Measurements from ENCODE around the gene BPIFB4. TPM values are rescaled to one million over a fixed set of nuclear protein-coding genes. Genes with fewer than 3 reads are reported as not detected.

BPIFB4 gene
- total and polyA plus RNA-seq, 2 of the 4 experiments (the other 2 are of a cell fraction) = not detected

DNA sequence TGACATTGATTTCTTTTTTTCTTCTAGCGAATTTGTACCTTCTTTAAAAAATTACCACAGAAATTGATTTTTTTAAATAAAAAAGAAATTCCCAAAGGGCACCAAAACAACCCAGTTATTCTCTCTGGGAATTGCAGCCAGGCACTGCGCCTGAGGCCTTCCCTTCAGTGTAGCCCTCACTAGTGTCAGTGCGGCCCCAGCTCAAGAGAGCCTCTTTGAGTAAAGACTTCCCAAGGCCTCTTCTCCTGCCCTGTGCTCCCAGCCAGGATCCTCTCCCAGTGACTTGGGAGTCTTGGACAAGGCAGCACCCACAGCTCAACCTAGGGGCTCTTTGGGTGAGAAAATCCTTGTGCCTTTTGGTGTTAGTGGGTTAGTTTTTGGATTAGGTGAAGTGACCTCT is 41.5 kb downstream of the BPIFB4 start:
- Histone ChIP-seq H2BK15ac (ENCODE audit: low read depth, low read length) (no peak overlapping the region), H3K23ac (ENCODE audit: low read depth, low read length) (no peak overlapping the region), H4K5ac (ENCODE audit: low read depth, low read length) (no peak overlapping the region), H3K18ac (ENCODE audit: low read depth, low read length) (no peak overlapping the region), H2BK5ac (ENCODE audit: low read depth, low read length, poor library complexity, severe bottlenecking) (no peak overlapping the region), H3K9ac (ENCODE audit: low read depth, low read length) (no peak overlapping the region), H2AK5ac (ENCODE audit: low read depth, low read length) (no peak overlapping the region), H3K4ac (ENCODE audit: low read depth, low read length) (no peak overlapping the region), H3K9me3 (ENCODE audit: control insufficient read depth, insufficient read depth, low read length) (no peaks in the 10 kb centered on the region), H3K56ac (ENCODE audit: extremely low read depth, insufficient read depth, low read length) (no peak overlapping the region), H2AFZ (replicated peaks; ENCODE audit: low read length, poor library complexity) (no peak overlapping the region), H3K27me3 (ENCODE audit: control insufficient read depth, insufficient read depth, low read length) (peaks cover 4% of the 10 kb centered on the region; the same call in 1 of the 2 replicates), H3K4me3 (ENCODE audit: insufficient read depth, low read depth, low read length) (no peak overlapping the region), H2AK9ac (replicated peaks; ENCODE audit: low read depth, low read length, poor library complexity) (no peak overlapping the region), H2BK20ac (ENCODE audit: low read depth, low read length) (no peak overlapping the region), H4K91ac (ENCODE audit: insufficient read depth, low read depth, low read length) (no peak overlapping the region), H4K8ac (ENCODE audit: low read depth in 2 of 2, low read length in 2 of 2) (no peak overlapping the region), H4K20me1 (ENCODE audit: insufficient read depth, low read length) (no peaks in the 10 kb centered on the region), H3K14ac (replicated peaks; ENCODE audit: low read depth, low read length) (no peak overlapping the region), H3K27ac (ENCODE audit: insufficient read depth, low read length) (no peak overlapping the region), H3K4me2 (ENCODE audit: low read depth, low read length) (no peak overlapping the region), H3K4me1 (ENCODE audit: control insufficient read depth, insufficient read depth, low read length) (no peaks in the 10 kb centered on the region), H3K79me1 (ENCODE audit: low read depth in 1 of 2, low read length in 2 of 2) (no peaks in the 10 kb centered on the region), H2BK120ac (ENCODE audit: low read depth, low read length) (no peak overlapping the region), H3K36me3 (ENCODE audit: control insufficient read depth, insufficient read depth, low read length) (no peaks in the 10 kb centered on the region), H3K9me1 (ENCODE audit: insufficient read depth, low read length) (no peaks in the 10 kb centered on the region)
- in situ Hi-C loops (cut with MboI; ENCODE audit: low sequenced_read_pairs) = no loop called here
- BruUV-seq (replicated peaks) = no TSS peak
- ChIA-PET POLR2A (ENCODE audit: unreplicated experiment) (no interaction called here), CTCF (no interaction called here)
- intact Hi-C loops (cut with micrococcal nuclease) = no loop called here
- DNase-seq = no peak
- dilution Hi-C loops (cut with HindIII; ENCODE audit: low sequenced_read_pairs, unreplicated experiment) = no loop called here
- 100% methylated on average over 1 of the region's 3 CpGs; no CpG with 5 or more reads in 1 of the 2 experiments for WGBS, 2 experiments (ENCODE audit: extremely low coverage in 2 of 2, insufficient read length in 1 of 2)
- ATAC-seq (ENCODE audit: low read depth) = no peak
- TF ChIP-seq, protein P1, sequence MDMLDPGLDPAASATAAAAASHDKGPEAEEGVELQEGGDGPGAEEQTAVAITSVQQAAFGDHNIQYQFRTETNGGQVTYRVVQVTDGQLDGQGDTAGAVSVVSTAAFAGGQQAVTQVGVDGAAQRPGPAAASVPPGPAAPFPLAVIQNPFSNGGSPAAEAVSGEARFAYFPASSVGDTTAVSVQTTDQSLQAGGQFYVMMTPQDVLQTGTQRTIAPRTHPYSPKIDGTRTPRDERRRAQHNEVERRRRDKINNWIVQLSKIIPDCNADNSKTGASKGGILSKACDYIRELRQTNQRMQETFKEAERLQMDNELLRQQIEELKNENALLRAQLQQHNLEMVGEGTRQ (IDR thresholded peaks at IDR 0.05; ENCODE audit: low read depth, low read length) = no peak
- TF ChIP-seq MXI1 (IDR thresholded peaks at IDR 0.05; ENCODE audit: borderline replicate concordance, low read depth, low read length) = no peak
- no peak for TF ChIP-seq SMC3 (IDR thresholded peaks at IDR 0.05; ENCODE audit: low read depth, low read length)
- TF ChIP-seq, protein P2, sequence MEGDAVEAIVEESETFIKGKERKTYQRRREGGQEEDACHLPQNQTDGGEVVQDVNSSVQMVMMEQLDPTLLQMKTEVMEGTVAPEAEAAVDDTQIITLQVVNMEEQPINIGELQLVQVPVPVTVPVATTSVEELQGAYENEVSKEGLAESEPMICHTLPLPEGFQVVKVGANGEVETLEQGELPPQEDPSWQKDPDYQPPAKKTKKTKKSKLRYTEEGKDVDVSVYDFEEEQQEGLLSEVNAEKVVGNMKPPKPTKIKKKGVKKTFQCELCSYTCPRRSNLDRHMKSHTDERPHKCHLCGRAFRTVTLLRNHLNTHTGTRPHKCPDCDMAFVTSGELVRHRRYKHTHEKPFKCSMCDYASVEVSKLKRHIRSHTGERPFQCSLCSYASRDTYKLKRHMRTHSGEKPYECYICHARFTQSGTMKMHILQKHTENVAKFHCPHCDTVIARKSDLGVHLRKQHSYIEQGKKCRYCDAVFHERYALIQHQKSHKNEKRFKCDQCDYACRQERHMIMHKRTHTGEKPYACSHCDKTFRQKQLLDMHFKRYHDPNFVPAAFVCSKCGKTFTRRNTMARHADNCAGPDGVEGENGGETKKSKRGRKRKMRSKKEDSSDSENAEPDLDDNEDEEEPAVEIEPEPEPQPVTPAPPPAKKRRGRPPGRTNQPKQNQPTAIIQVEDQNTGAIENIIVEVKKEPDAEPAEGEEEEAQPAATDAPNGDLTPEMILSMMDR (conservative IDR thresholded peaks at IDR 0.05; ENCODE audit: low read depth, low read length) = no peak
- no peak for TF ChIP-seq POLR2A (IDR thresholded peaks at IDR 0.05; ENCODE audit: low read depth, low read length)
- no peak for TF ChIP-seq RAD21 (IDR thresholded peaks at IDR 0.05; ENCODE audit: low read length)
- TF ChIP-seq RFX5 (IDR thresholded peaks at IDR 0.05; ENCODE audit: low read depth, low read length) = no peak
- TF ChIP-seq CEBPB (IDR thresholded peaks at IDR 0.05; ENCODE audit: low read depth, low read length) = no peak
- no peak for TF ChIP-seq NFE2L2 (IDR thresholded peaks at IDR 0.05; ENCODE audit: low read depth, low read length)
- no peak for TF ChIP-seq MAFK (IDR thresholded peaks at IDR 0.05; ENCODE audit: low read depth, low read length)
- TF ChIP-seq, protein P3, sequence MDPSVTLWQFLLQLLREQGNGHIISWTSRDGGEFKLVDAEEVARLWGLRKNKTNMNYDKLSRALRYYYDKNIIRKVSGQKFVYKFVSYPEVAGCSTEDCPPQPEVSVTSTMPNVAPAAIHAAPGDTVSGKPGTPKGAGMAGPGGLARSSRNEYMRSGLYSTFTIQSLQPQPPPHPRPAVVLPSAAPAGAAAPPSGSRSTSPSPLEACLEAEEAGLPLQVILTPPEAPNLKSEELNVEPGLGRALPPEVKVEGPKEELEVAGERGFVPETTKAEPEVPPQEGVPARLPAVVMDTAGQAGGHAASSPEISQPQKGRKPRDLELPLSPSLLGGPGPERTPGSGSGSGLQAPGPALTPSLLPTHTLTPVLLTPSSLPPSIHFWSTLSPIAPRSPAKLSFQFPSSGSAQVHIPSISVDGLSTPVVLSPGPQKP (IDR thresholded peaks at IDR 0.05; ENCODE audit: borderline replicate concordance, low read depth, low read length) = no peak
- no peak for TF ChIP-seq BHLHE40 (IDR thresholded peaks at IDR 0.05; ENCODE audit: low read depth, low read length)
- TF ChIP-seq MAZ (IDR thresholded peaks at IDR 0.05; ENCODE audit: borderline replicate concordance, low read depth, low read length) = no peak
- TF ChIP-seq FOS (IDR thresholded peaks at IDR 0.05; ENCODE audit: low read depth, low read length) = no peak
- TF ChIP-seq RCOR1 (IDR thresholded peaks at IDR 0.05; ENCODE audit: insufficient replicate concordance, low read length) = no peak
- TF ChIP-seq CHD1 (IDR thresholded peaks at IDR 0.05; ENCODE audit: low read depth, low read length) = no peak

Measured in IMR-90 (cell line).